K562 (cell line): ENCODE data around the gene ZNF391. TPM values are rescaled to one million over a fixed set of nuclear protein-coding genes. Genes with fewer than 3 reads are reported as not detected.

Source experiments
- ATAC-seq: fragments of 200-7000 bp; cut with Tn5 transposase; 3 replicates; pipeline ENCODE4 v1.9.1; 2020; ENCODE audit warnings: moderate library complexity
- BruUV-seq: library from RNA; stranded (reverse); fragments of 400-500 nt; replicated peaks from 2 replicates; lab custom pipeline; 2021; lab: Mats Ljungman, UMichigan
- CTCF ChIA-PET: fragments of 300-600 bp; formaldehyde crosslinking; extraction: SDS; loops from one replicate; lab custom pipeline; 2021; ENCODE audit warnings: low intra/inter-chr PET ratio; lab: Yijun Ruan, JAX
- POLR2A ChIA-PET: fragments of 300-600, 350-650 bp; sonication (Branson Sonifier 250); formaldehyde crosslinking; extraction: SDS; loops from one replicate; lab custom pipeline; 2021; ENCODE audit warnings: antibody characterized with exemption, inconsistent platforms; lab: Yijun Ruan, JAX
- DNase-seq, 4 experiments: peaks; one replicate each; pipeline versions ENCODE4 v3.0.0 to v3.0.0-alpha.2; 2011 to 2018; ENCODE audit warnings: low spot score in 3 of 4, mixed read lengths in 3 of 4; ENCODE audit errors: extremely low read depth in 1 of 4
- FAIRE-seq: peaks from 2 replicates; lab custom pipeline; 2011; peaks lifted over from hg19 to GRCh38; lab: Jason Lieb, UNC
- H2AFZ ChIP-seq: 2 replicates; pipeline ENCODE4 v1.6.0; 2011; ENCODE audit warnings: low read depth, low read length, control low read depth, inconsistent platforms
- H3K27ac ChIP-seq: fragments of 200-600 bp; 3 replicates; pipeline ENCODE4 v1.8.0; 2011; ENCODE audit warnings: low read depth, mild to moderate bottlenecking, control low read depth, inconsistent platforms, low read length, moderate library complexity, mixed read lengths; ENCODE audit errors: extremely low read depth
- H3K27me3 ChIP-seq, 2 experiments: fragments of 300-600 bp in 1 of 2; 2 replicates in 1 of 2; 3 replicates in 1 of 2; pipeline versions ENCODE4 v1.6.0 to v1.8.0; 2011; ENCODE audit warnings: inconsistent platforms in 2 of 2, low read length in 2 of 2, mild to moderate bottlenecking in 1 of 2, mixed read lengths in 1 of 2, moderate library complexity in 1 of 2; ENCODE audit not compliant: control insufficient read depth in 2 of 2, insufficient read depth in 2 of 2
- H3K36me3 ChIP-seq: fragments of 300-600 bp; 3 replicates; pipeline ENCODE4 v1.8.0; 2011; ENCODE audit warnings: mild to moderate bottlenecking, low read length, inconsistent platforms; ENCODE audit not compliant: control insufficient read depth, insufficient read depth
- H3K4me1 ChIP-seq, 2 experiments: fragments of 200-600 bp in 1 of 2; replicated peaks in 1 of 2; 2 replicates in 1 of 2; 3 replicates in 1 of 2; pipeline versions ENCODE4 v1.5.1 to v1.8.0; 2011; ENCODE audit warnings: inconsistent platforms in 2 of 2, low read length in 2 of 2, mild to moderate bottlenecking in 1 of 2, mixed read lengths in 1 of 2, moderate library complexity in 1 of 2; ENCODE audit not compliant: control insufficient read depth in 2 of 2, insufficient read depth in 2 of 2
- H3K4me2 ChIP-seq: 2 replicates; pipeline ENCODE4 v1.6.1; 2011; ENCODE audit warnings: low read length, control low read depth, inconsistent platforms, mixed read lengths; ENCODE audit not compliant: insufficient read depth
- H3K4me3 ChIP-seq: fragments of 200-600 bp; sonication (generic), shearing (Covaris generic); 2 replicates; pipeline ENCODE4 v1.5.1; 2016; ENCODE audit warnings: control low read depth, inconsistent platforms
- H3K79me2 ChIP-seq: fragments of 200-600 bp; 3 replicates; pipeline ENCODE4 v1.8.0; 2011; ENCODE audit warnings: low read length, inconsistent platforms; ENCODE audit not compliant: control insufficient read depth, insufficient read depth
- H3K9ac ChIP-seq, 2 experiments: 2 replicates each; pipeline versions ENCODE4 v1.6.0 to v1.6.1; 2011; ENCODE audit warnings: low read depth in 2 of 2, low read length in 2 of 2, control low read depth in 1 of 2, inconsistent platforms in 1 of 2, mild to moderate bottlenecking in 1 of 2, mixed read lengths in 1 of 2; ENCODE audit not compliant: insufficient read depth in 1 of 2
- H3K9me1 ChIP-seq: one replicate; pipeline ENCODE4 v1.6.0; 2011; ENCODE audit warnings: inconsistent platforms, mild to moderate bottlenecking, low read length, moderate library complexity; ENCODE audit not compliant: control insufficient read depth, insufficient read depth
- H3K9me3 ChIP-seq: replicated peaks from 2 replicates; pipeline ENCODE4 v1.5.1; 2011; ENCODE audit warnings: low read depth, low read length, inconsistent platforms; ENCODE audit not compliant: control insufficient read depth, insufficient read depth
- H4K20me1 ChIP-seq: replicated peaks from 2 replicates; pipeline ENCODE4 v1.6.1; 2011; ENCODE audit warnings: low read length, inconsistent platforms, mixed read lengths; ENCODE audit not compliant: control insufficient read depth, insufficient read depth
- NR1H2 ChIP-seq: sonication (generic); formaldehyde crosslinking; IDR thresholded peaks from 2 replicates; pipeline ENCODE4 v1.4.0; 2020; ENCODE audit warnings: mild to moderate bottlenecking, missing genetic modification reagents
- RBM17 ChIP-seq: fragments of 200-400 bp; formaldehyde crosslinking; IDR thresholded peaks from 2 replicates; pipeline ENCODE4 v1.6.1; 2017; ENCODE audit warnings: low read depth, mild to moderate bottlenecking, low read length, borderline replicate concordance
- SRSF7 ChIP-seq: fragments of 200-400 bp; formaldehyde crosslinking; optimal IDR thresholded peaks from 2 replicates; pipeline ENCODE3; 2017; ENCODE audit warnings: mild to moderate bottlenecking, low read depth, low read length
- U2AF2 ChIP-seq: fragments of 200-400 bp; formaldehyde crosslinking; optimal IDR thresholded peaks from 2 replicates; pipeline ENCODE3; 2017; ENCODE audit warnings: low read depth, mild to moderate bottlenecking, low read length
- ZNF354B ChIP-seq: fragments of 250-450 bp; sonication (Bioruptor Pico); IDR thresholded peaks from 2 replicates; pipeline ENCODE4 v1.4.0; 2020
- WGBS: fragments of 100-300 bp; shearing (Covaris generic); methylation state at CpG from one replicate; pipeline ENCODE4 v1.1.6; 2016; ENCODE audit warnings: low coverage, mixed read lengths; ENCODE audit not compliant: insufficient coverage; ENCODE audit errors: missing lambda C conversion rate; 5-methylcytosine and 5-hydroxymethylcytosine counted together
- in situ Hi-C: fragments of 300-500 bp; cut with MboI; formaldehyde crosslinking; loops from 4 replicates; pipeline ENCODE4 v1.15.0; 2018; ENCODE audit warnings: inconsistent platforms, mixed read lengths
- intact Hi-C: fragments of 100-400 bp; cut with micrococcal nuclease; formaldehyde crosslinking; loops from 2 replicates; pipeline ENCODE4 v1.14.2; 2022
- polyA plus RNA-seq, 8 experiments: library from polyadenylated mRNA; depleted of rRNA in 4 of 8; stranded (reverse) in 5 of 8; unstranded in 3 of 8; fragments of >200 nt; fragmentation: Nextera tagmentation in 2 of 8; fragmentation: Illumina TruSeq in 1 of 8; extraction: Ambion mirVana in 2 of 8; extraction: Trizol in 1 of 8; gene quantifications; 2 replicates each; pipeline versions ENCODE4 v1.2.1 to v1.2.3, GENCODE V29; 2011 to 2014; ENCODE audit warnings: inconsistent platforms in 1 of 8, missing spikeins in 1 of 8
- total RNA-seq, 7 experiments: library from RNA; depleted of rRNA in 6 of 7; stranded (reverse); fragments of >200 nt in 6 of 7; fragmentation: Illumina TruSeq in 2 of 7; extraction: Trizol in 2 of 7; gene quantifications; 2 replicates each; pipeline versions ENCODE4 v1.2.1 to v1.2.3, GENCODE V29; 2011 to 2021; ENCODE audit warnings: low replicate concordance in 1 of 7
- TF ChIP-seq, protein P1 (sequence below): IDR thresholded peaks from 3 replicates; pipeline ENCODE4 v1.6.1; 2011; ENCODE audit warnings: borderline replicate concordance, mild to moderate bottlenecking, moderate library complexity; ENCODE audit not compliant: insufficient read length; ENCODE audit errors: extremely low read depth

The ZNF391 gene
- total and polyA plus RNA-seq, 9 of the 15 experiments (the other 6 are each of a cell fraction or from before 2014, with no cell fraction given) = 2.3 to 10.1 (median 5.8) TPM

DNA sequence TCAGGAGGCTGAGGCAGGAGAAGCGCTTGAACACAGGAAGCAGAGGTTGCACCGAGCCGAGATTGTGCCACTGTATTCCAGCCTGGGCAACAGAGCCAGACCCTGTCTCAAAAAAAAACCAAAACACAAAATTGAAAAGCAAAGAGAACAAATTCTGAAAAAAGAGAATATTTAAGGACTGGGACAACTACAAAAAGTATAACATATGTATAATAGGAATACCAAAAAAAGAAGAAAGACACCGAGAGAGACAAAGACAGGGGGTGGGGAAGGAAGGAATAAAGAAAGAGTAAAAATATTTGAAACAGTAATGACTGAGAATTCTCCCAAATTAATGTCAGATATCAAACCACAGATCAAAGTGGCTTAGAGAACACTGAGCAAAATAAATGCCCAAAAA is 5.5 kb upstream of the ZNF391 start:
- FAIRE-seq (no peak), ATAC-seq (no peak), DNase-seq (no peak)
- Histone ChIP-seq H3K27me3 (no peaks in the 10 kb centered on the region), H3K9me3 (0 out of 2 replicates have a peak, but pooled peaks cover 3% of the 10 kb centered on the region), H3K4me1 (peaks cover 0 to 3% of the 10 kb centered on the region in 2 experiments; a peak in 1 of 5 replicates), H3K27ac (no peak overlapping the region), H4K20me1 (no peaks in the 10 kb centered on the region), H3K9ac (no peak overlapping the region), H3K4me3 (no peak overlapping the region), H3K36me3 (no peaks in the 10 kb centered on the region), H3K79me2 (no peaks in the 10 kb centered on the region), H3K4me2 (no peak overlapping the region), H3K9me1 (no peaks in the 10 kb centered on the region), H2AFZ (no peak overlapping the region)
- in situ Hi-C loops (no loop called here), intact Hi-C loops (no loop called here)
- ChIA-PET POLR2A (no interaction called here), CTCF (no interaction called here)
- no TSS peak for BruUV-seq
- TF ChIP-seq ZNF354B (CRISPR knock-in tag) (no peak), NR1H2 (CRISPR knock-in tag) (no peak), SRSF7 (no peak), RBM17 (no peak), U2AF2 (no peak)
- TF ChIP-seq, protein P1, sequence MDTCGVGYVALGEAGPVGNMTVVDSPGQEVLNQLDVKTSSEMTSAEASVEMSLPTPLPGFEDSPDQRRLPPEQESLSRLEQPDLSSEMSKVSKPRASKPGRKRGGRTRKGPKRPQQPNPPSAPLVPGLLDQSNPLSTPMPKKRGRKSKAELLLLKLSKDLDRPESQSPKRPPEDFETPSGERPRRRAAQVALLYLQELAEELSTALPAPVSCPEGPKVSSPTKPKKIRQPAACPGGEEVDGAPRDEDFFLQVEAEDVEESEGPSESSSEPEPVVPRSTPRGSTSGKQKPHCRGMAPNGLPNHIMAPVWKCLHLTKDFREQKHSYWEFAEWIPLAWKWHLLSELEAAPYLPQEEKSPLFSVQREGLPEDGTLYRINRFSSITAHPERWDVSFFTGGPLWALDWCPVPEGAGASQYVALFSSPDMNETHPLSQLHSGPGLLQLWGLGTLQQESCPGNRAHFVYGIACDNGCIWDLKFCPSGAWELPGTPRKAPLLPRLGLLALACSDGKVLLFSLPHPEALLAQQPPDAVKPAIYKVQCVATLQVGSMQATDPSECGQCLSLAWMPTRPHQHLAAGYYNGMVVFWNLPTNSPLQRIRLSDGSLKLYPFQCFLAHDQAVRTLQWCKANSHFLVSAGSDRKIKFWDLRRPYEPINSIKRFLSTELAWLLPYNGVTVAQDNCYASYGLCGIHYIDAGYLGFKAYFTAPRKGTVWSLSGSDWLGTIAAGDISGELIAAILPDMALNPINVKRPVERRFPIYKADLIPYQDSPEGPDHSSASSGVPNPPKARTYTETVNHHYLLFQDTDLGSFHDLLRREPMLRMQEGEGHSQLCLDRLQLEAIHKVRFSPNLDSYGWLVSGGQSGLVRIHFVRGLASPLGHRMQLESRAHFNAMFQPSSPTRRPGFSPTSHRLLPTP = no peak
- WGBS = 43% methylated on average over 4 of the region's 4 CpGs
